GM23338 (cell line): ENCODE data around the gene GNMT.

ENCODE experiments used
- CREB1 ChIP-seq: fragments of 250-450 bp; sonication (Bioruptor Pico); IDR thresholded peaks from 2 replicates; pipeline ENCODE4 v1.5.0; 2020; ENCODE audit warnings: low read depth, mild to moderate bottlenecking, moderate library complexity
- ETS1 ChIP-seq: IDR thresholded peaks from 2 replicates; pipeline ENCODE4 v1.6.1; 2016; ENCODE audit warnings: antibody characterized with exemption
- EZH2 ChIP-seq: fragments of 200-600 bp; sonication (generic); IDR thresholded peaks from one replicate; pipeline ENCODE4 v1.8.0; 2017; ENCODE audit warnings: antibody characterized with exemption, mild to moderate bottlenecking, low read depth; ENCODE audit not compliant: unreplicated experiment
- EZH2phosphoT487 ChIP-seq: fragments of 200-600 bp; sonication (generic); IDR thresholded peaks from one replicate; pipeline ENCODE4 v1.8.1; 2018; ENCODE audit warnings: antibody characterized with exemption; ENCODE audit not compliant: unreplicated experiment
- JUNB ChIP-seq: IDR thresholded peaks from one replicate; pipeline ENCODE4 v1.6.1; 2016; ENCODE audit warnings: antibody characterized with exemption; ENCODE audit not compliant: unreplicated experiment
- NANOG ChIP-seq: IDR thresholded peaks from 2 replicates; pipeline ENCODE4 v1.6.1; 2016; ENCODE audit warnings: antibody characterized with exemption, borderline replicate concordance
- POLR2AphosphoS5 ChIP-seq: IDR thresholded peaks from 2 replicates; pipeline ENCODE4 v1.6.1; 2016; ENCODE audit warnings: antibody characterized with exemption, low read depth
- REST ChIP-seq: IDR thresholded peaks from one replicate; pipeline ENCODE4 v1.6.1; 2018; ENCODE audit warnings: antibody characterized with exemption; ENCODE audit not compliant: unreplicated experiment
- STAT1 ChIP-seq: IDR thresholded peaks from one replicate; pipeline ENCODE4 v1.6.1; 2016; ENCODE audit warnings: antibody characterized with exemption; ENCODE audit not compliant: unreplicated experiment
- ZNF114 ChIP-seq: fragments of 250-450 bp; sonication (Bioruptor Pico); IDR thresholded peaks from 2 replicates; pipeline ENCODE4 v1.5.0; 2020; ENCODE audit warnings: mild to moderate bottlenecking, moderate library complexity
- ZNF331 ChIP-seq: fragments of 250-450 bp; sonication (Bioruptor Pico); IDR thresholded peaks from 2 replicates; pipeline ENCODE4 v1.5.0; 2020; ENCODE audit warnings: low read depth, mild to moderate bottlenecking, moderate library complexity
- TF ChIP-seq, protein P1 (sequence below), 2 experiments: fragments of 200-600 bp in 1 of 2; sonication (generic) in 1 of 2; conservative IDR thresholded peaks; 2 replicates each; pipeline versions ENCODE4 v1.5.1 to v1.6.1; 2016 to 2017; ENCODE audit warnings: antibody characterized with exemption in 2 of 2, low read depth in 2 of 2, mild to moderate bottlenecking in 2 of 2, moderate library complexity in 1 of 2

- TF ChIP-seq, protein P1, sequence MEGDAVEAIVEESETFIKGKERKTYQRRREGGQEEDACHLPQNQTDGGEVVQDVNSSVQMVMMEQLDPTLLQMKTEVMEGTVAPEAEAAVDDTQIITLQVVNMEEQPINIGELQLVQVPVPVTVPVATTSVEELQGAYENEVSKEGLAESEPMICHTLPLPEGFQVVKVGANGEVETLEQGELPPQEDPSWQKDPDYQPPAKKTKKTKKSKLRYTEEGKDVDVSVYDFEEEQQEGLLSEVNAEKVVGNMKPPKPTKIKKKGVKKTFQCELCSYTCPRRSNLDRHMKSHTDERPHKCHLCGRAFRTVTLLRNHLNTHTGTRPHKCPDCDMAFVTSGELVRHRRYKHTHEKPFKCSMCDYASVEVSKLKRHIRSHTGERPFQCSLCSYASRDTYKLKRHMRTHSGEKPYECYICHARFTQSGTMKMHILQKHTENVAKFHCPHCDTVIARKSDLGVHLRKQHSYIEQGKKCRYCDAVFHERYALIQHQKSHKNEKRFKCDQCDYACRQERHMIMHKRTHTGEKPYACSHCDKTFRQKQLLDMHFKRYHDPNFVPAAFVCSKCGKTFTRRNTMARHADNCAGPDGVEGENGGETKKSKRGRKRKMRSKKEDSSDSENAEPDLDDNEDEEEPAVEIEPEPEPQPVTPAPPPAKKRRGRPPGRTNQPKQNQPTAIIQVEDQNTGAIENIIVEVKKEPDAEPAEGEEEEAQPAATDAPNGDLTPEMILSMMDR (conservative IDR thresholded peaks at IDR 0.05; ENCODE audit: low read depth in 2 of 2), result no peak
- TF ChIP-seq REST, result no peak
- TF ChIP-seq ETS1, result no peak
- TF ChIP-seq EZH2phosphoT487, result no peak
- no peak for TF ChIP-seq EZH2
- no peak for TF ChIP-seq POLR2AphosphoS5
- TF ChIP-seq STAT1, result no peak
- TF ChIP-seq NANOG, result no peak
- no peak for TF ChIP-seq CREB1 (CRISPR knock-in tag)
- TF ChIP-seq JUNB, result no peak
- TF ChIP-seq ZNF114 (CRISPR knock-in tag), result no peak
- no peak for TF ChIP-seq ZNF331 (CRISPR knock-in tag)
These were observed 41.3 kb downstream of the GNMT start for GRCh38 chr6:43001843-43002242.
